Tibial nerve (tissue), 4 donors: ENCODE data around the gene CCDC9. TPM values are rescaled to one million over a fixed set of nuclear protein-coding genes. Genes with fewer than 3 reads are reported as not detected.

Source experiments
- DNase-seq, 2 donors: peaks; one replicate each; pipeline ENCODE4 v3.0.0-alpha.2; 2019; ENCODE audit warnings: low spot score in 2 of 2
- H3K27ac ChIP-seq, 4 donors: fragments of 200-600 bp; sonication (generic) in 3 of 4; one replicate each; pipeline ENCODE4 v1.5.1; 2017 to 2019; ENCODE audit warnings: mild to moderate bottlenecking in 1 of 4
- H3K27me3 ChIP-seq, 2 donors: fragments of 200-600 bp; sonication (generic) in 1 of 2; one replicate each; pipeline versions ENCODE4 v1.5.1 to v1.6.0; 2017 to 2019
- H3K36me3 ChIP-seq, 3 donors: fragments of 200-600 bp; sonication (generic); one replicate each; pipeline ENCODE4 v1.5.1; 2018 to 2019
- H3K4me1 ChIP-seq, 4 donors: fragments of 200-600 bp; sonication (generic) in 3 of 4; one replicate each; pipeline ENCODE4 v1.5.1; 2017 to 2019
- H3K4me3 ChIP-seq, 4 donors: fragments of 200-600 bp; sonication (generic) in 3 of 4; one replicate each; pipeline ENCODE4 v1.5.1; 2017 to 2019; ENCODE audit warnings: mild to moderate bottlenecking in 1 of 4, moderate library complexity in 1 of 4
- H3K9me3 ChIP-seq, 4 donors: fragments of 200-600 bp; sonication (generic) in 3 of 4; one replicate each; pipeline ENCODE4 v1.5.1; 2017 to 2019
- CTCF ChIP-seq, 5 experiments: fragments of 200-600 bp in 3 of 5; fragments of 450-650 bp in 2 of 5; sonication (generic) in 3 of 5; IDR thresholded peaks; one replicate each; pipeline ENCODE4 v1.5.1; 2016 to 2019; ENCODE audit warnings: antibody characterized with exemption in 5 of 5, mild to moderate bottlenecking in 3 of 5, moderate library complexity in 2 of 5
- EP300 ChIP-seq, 2 donors: sonication (generic); formaldehyde crosslinking; IDR thresholded peaks; one replicate each; pipeline ENCODE4 v1.6.1; 2017; ENCODE audit warnings: antibody characterized with exemption in 2 of 2, mild to moderate bottlenecking in 1 of 2
- POLR2A ChIP-seq, 2 donors: fragments of 450-650 bp; IDR thresholded peaks; one replicate each; pipeline ENCODE4 v1.6.1; 2017; ENCODE audit warnings: antibody characterized with exemption in 2 of 2, mild to moderate bottlenecking in 2 of 2, moderate library complexity in 2 of 2
- WGBS, 2 donors: methylation state at CpG; one replicate each; pipeline ENCODE4 v1.1.5; 2018; 5-methylcytosine and 5-hydroxymethylcytosine counted together
- total RNA-seq, 4 donors: library from RNA; depleted of rRNA; stranded (reverse); fragments of >200 nt; gene quantifications; one replicate each; pipeline ENCODE4 v1.1.0, GENCODE V29; 2016

Gene CCDC9
- total RNA-seq, 4 donors from 2014 or later, result 23.8 to 39.0 (median 32.7) TPM

GRCh38 chr19:47309608-47310007 lies 53.3 kb downstream of the CCDC9 start, which contains the start of gene C5AR1:
Gene C5AR1, plus strand, starts transcription at chr19:47309861. Its CDS starts 35 bp downstream, at chr19:47309896.
- H3K36me3 ChIP-seq, result no peaks in the 10 kb centered on the region
- H3K27me3 ChIP-seq, result no peaks in the 10 kb centered on the region
- H3K9me3 ChIP-seq, result no peaks in the 10 kb centered on the region
- DNase-seq, result no peak
- H3K27ac ChIP-seq, result peak within 1 kb of the TSS in 2 of 4 donors; percentile 62 to 72
- H3K4me3 ChIP-seq, result peak within 1 kb of the TSS in 2 of 4 donors; percentile 17 to 43
- H3K4me1 ChIP-seq, result peaks cover 0 to 15% (median 4%) of the 10 kb centered on the region in 4 donors
- peak in 1 of 2 donors; percentile 36 for TF ChIP-seq POLR2A (IDR thresholded peaks at IDR 0.05)
- no peak for TF ChIP-seq CTCF (IDR thresholded peaks at IDR 0.05)
- TF ChIP-seq EP300 (IDR thresholded peaks at IDR 0.05), result peak in 1 of 2 donors; percentile 63
- 25 to 37% methylated on average over 12 of the region's 12 CpGs for WGBS, 2 donors

- WGBS, 2 donors, result 74 to 83% methylated on average over 2 of the region's 2 CpGs
- H3K27me3 ChIP-seq, result no peaks in the 10 kb centered on the region
- H3K4me3 ChIP-seq, result peak overlapping the region in 2 of 4 donors; percentile 17 to 43
- peak overlapping the region in 2 of 4 donors; percentile 62 to 72 for H3K27ac ChIP-seq
- no peak for TF ChIP-seq POLR2A (IDR thresholded peaks at IDR 0.05)
- DNase-seq, result no peak
- peaks cover 0 to 13% (median 4%) of the 10 kb centered on the region in 4 donors for H3K4me1 ChIP-seq
- no peaks in the 10 kb centered on the region for H3K9me3 ChIP-seq
- H3K36me3 ChIP-seq, result no peaks in the 10 kb centered on the region
These were observed 54.0 kb downstream of the CCDC9 start for GRCh38 chr19:47310323-47310722.

GRCh38 chr19:47310819-47311218 lies 54.5 kb downstream of the CCDC9 start:
- no peak for DNase-seq
- peak overlapping the region in 2 of 4 donors; percentile 62 to 72 for H3K27ac ChIP-seq
- H3K27me3 ChIP-seq, result no peaks in the 10 kb centered on the region
- WGBS, 2 donors, result 20 to 25% methylated on average over 5 of the region's 5 CpGs
- H3K9me3 ChIP-seq, result no peaks in the 10 kb centered on the region
- H3K36me3 ChIP-seq, result no peaks in the 10 kb centered on the region
- H3K4me3 ChIP-seq, result peak overlapping the region in 1 of 4 donors; percentile 43
- peaks cover 0 to 8% (median 2%) of the 10 kb centered on the region in 4 donors for H3K4me1 ChIP-seq
- no peak for TF ChIP-seq POLR2A (IDR thresholded peaks at IDR 0.05)
- peak in 1 of 2 donors; percentile 70 for TF ChIP-seq EP300 (IDR thresholded peaks at IDR 0.05)

GRCh38 chr19:47312366-47313006 lies 56.2 kb downstream of the CCDC9 start:
- Histone ChIP-seq H3K4me3 (peak overlapping the region in 1 of 4 donors; percentile 43), H3K27me3 (no peaks in the 10 kb centered on the region), H3K27ac (peak overlapping the region in 2 of 4 donors; percentile 36 to 72), H3K9me3 (no peaks in the 10 kb centered on the region), H3K4me1 (peaks cover 0 to 5% (median 0%) of the 10 kb centered on the region in 4 donors), H3K36me3 (no peaks in the 10 kb centered on the region)
- no peak for DNase-seq
- whole genome bisulfite sequencing, 2 donors, result 90 to 92% methylated on average over 5 of the region's 5 CpGs
- TF ChIP-seq EP300 (IDR thresholded peaks at IDR 0.05) (no peak), CTCF (IDR thresholded peaks at IDR 0.05) (no peak)

- TF ChIP-seq POLR2A (IDR thresholded peaks at IDR 0.05) (no peak), CTCF (IDR thresholded peaks at IDR 0.05) (no peak), EP300 (IDR thresholded peaks at IDR 0.05) (no peak)
- Histone ChIP-seq H3K9me3 (no peaks in the 10 kb centered on the region), H3K27ac (peak overlapping the region in 2 of 4 donors; percentile 57 to 61), H3K27me3 (peaks cover 0 to 4% of the 10 kb centered on the region in 2 donors), H3K4me1 (peaks cover 0 to 4% (median 0%) of the 10 kb centered on the region in 4 donors), H3K4me3 (peak overlapping the region in 1 of 4 donors; percentile 43), H3K36me3 (no peaks in the 10 kb centered on the region)
- no peak for DNase-seq
- 81% methylated on average over 10 of the region's 10 CpGs for WGBS, 2 donors
These were observed 57.5 kb downstream of the CCDC9 start for GRCh38 chr19:47313754-47314295.
